NCI-H2227 treated with DMSO at 0.1 percent for 48 hours (cell line): ENCODE data around the gene TRABD2A.
A peak's percentile ranks its signal among the peaks of the same experiment; 100 is the strongest.
"Not testable (repeated sequence)": the region's sequence is repeated elsewhere in the genome, so short reads cannot be mapped to it uniquely, and the experiment has no call there.

Experiments
- DNase-seq: peaks from one replicate; lab custom pipeline; 2025; lab: John Stamatoyannopoulos, UW

TRABD2A gene

GRCh38 chr2:84879584-84880394 lies 1.1 kb downstream of the TRABD2A start:
- DNase-seq = peak; percentile 11

GRCh38 chr2:84878896-84879583 lies 1.8 kb downstream of the TRABD2A start:
- no peak for DNase-seq

GRCh38 chr2:84878459-84878858 lies 2.4 kb downstream of the TRABD2A start:
- DNase-seq = no peak

- no peak for DNase-seq
These were observed 4.5 kb downstream of the TRABD2A start for GRCh38 chr2:84876369-84876768.

GRCh38 chr2:84875619-84876018 lies 5.3 kb downstream of the TRABD2A start:
- not testable (repeated sequence) for DNase-seq

GRCh38 chr2:84875213-84875560 lies 5.7 kb downstream of the TRABD2A start:
- no peak for DNase-seq

- no peak for DNase-seq
These were observed 6.3 kb downstream of the TRABD2A start for GRCh38 chr2:84874381-84875212.

GRCh38 chr2:84873350-84873749 lies 7.5 kb downstream of the TRABD2A start:
- no peak for DNase-seq

- not testable (repeated sequence) for DNase-seq
These were observed 8.2 kb downstream of the TRABD2A start for GRCh38 chr2:84872691-84873090.

GRCh38 chr2:84870306-84870705 lies 10.6 kb downstream of the TRABD2A start:
- no peak for DNase-seq

GRCh38 chr2:84868327-84868726 lies 12.6 kb downstream of the TRABD2A start:
- not testable (repeated sequence) for DNase-seq

- no peak for DNase-seq
These were observed 14.8 kb downstream of the TRABD2A start for GRCh38 chr2:84866122-84866521.

- DNase-seq = peak; percentile 37
These were observed 15.6 kb downstream of the TRABD2A start for GRCh38 chr2:84865181-84865783.

GRCh38 chr2:84862006-84862405 lies 18.9 kb downstream of the TRABD2A start:
- DNase-seq = no peak

GRCh38 chr2:84861539-84861938 lies 19.3 kb downstream of the TRABD2A start:
- DNase-seq = no peak

GRCh38 chr2:84858937-84859336 lies 21.9 kb downstream of the TRABD2A start:
- no peak for DNase-seq

GRCh38 chr2:84858123-84858522 lies 22.8 kb downstream of the TRABD2A start:
- no peak for DNase-seq

- DNase-seq = no peak
These were observed 23.3 kb downstream of the TRABD2A start for GRCh38 chr2:84857566-84857965.

GRCh38 chr2:84856787-84857186 lies 24.1 kb downstream of the TRABD2A start:
- no peak for DNase-seq

- no peak for DNase-seq
These were observed 25.2 kb downstream of the TRABD2A start for GRCh38 chr2:84855731-84856130.

GRCh38 chr2:84854850-84855249 lies 26.0 kb downstream of the TRABD2A start:
- no peak for DNase-seq

- DNase-seq = no peak
These were observed 29.0 kb downstream of the TRABD2A start for GRCh38 chr2:84851876-84852275.
